ENCODE data around the gene TFB2M. TPM values are rescaled to one million over a fixed set of nuclear protein-coding genes. Genes with fewer than 3 reads are reported as not detected.
A peak's percentile ranks its signal among the peaks of the same experiment; 100 is the strongest.
"Not testable (repeated sequence)": the region's sequence is repeated elsewhere in the genome, so short reads cannot be mapped to it uniquely, and the experiment has no call there.

Gene TFB2M
- total RNA-seq, 1 donor from 2014 or later = 6.9 TPM

DNA sequence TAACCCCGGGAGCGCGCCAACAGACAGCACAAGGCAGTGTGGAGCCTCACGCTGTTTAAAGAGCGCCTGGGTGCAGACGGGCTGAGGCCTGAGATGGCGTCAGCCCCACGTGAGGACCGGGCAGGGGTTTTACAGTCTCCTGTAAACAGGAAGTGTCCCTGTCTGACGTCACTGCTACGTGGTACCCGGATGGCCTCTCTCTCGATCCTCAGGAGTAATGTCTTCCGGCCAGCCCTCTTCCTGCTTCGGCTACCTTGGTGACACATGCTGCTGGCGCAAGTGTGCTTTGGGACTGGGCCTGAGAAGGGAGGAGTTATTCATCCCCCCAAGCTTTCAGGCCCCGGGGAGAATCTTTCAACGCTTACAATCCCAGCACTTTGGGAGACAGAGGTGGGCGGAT lies 41.4 kb upstream of the TFB2M start:
- H3K9me3 ChIP-seq = no peaks in the 10 kb centered on the region
- no peaks in the 10 kb centered on the region for H3K27me3 ChIP-seq
- intact Hi-C loops (cut with DNase I) = no loop called here
- H3K36me3 ChIP-seq = no peaks in the 10 kb centered on the region
- no peak overlapping the region for H3K4me3 ChIP-seq
- peaks cover 28% of the 10 kb centered on the region for H3K4me1 ChIP-seq
- peak overlapping the region; percentile 26 for H3K27ac ChIP-seq
- TF ChIP-seq POLR2AphosphoS5 (IDR thresholded peaks at IDR 0.05; ENCODE audit: insufficient read depth in 1 of 2, low read depth in 1 of 2) (no peak), POLR2A (IDR thresholded peaks at IDR 0.05) (no peak)
- TF ChIP-seq, protein P1, sequence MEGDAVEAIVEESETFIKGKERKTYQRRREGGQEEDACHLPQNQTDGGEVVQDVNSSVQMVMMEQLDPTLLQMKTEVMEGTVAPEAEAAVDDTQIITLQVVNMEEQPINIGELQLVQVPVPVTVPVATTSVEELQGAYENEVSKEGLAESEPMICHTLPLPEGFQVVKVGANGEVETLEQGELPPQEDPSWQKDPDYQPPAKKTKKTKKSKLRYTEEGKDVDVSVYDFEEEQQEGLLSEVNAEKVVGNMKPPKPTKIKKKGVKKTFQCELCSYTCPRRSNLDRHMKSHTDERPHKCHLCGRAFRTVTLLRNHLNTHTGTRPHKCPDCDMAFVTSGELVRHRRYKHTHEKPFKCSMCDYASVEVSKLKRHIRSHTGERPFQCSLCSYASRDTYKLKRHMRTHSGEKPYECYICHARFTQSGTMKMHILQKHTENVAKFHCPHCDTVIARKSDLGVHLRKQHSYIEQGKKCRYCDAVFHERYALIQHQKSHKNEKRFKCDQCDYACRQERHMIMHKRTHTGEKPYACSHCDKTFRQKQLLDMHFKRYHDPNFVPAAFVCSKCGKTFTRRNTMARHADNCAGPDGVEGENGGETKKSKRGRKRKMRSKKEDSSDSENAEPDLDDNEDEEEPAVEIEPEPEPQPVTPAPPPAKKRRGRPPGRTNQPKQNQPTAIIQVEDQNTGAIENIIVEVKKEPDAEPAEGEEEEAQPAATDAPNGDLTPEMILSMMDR (IDR thresholded peaks at IDR 0.05) = no peak
- no peak for DNase-seq (ENCODE audit: extremely low spot score in 2 of 2)

DNA sequence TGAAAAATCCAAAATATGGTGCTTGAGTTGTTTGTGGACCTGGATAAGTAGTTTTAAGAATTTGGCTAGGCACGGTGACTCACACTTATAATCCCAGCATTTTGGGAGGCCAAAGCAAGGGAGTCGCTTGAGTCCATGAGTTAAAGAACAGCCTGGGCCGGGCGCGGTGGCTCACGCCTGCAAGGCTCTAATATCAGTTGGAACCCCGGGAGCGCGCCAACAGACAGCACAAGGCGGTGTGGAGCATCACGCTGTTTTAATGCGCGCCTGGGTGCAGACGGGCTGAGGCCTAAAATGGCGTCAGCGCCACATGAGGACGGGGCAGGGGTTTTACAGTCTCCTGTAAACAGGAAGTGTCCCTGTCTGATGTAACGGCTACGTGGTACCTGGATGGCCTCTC lies 39.2 kb upstream of the TFB2M start:
- H3K27ac ChIP-seq; H3K4me3 ChIP-seq; DNase-seq (ENCODE audit: extremely low spot score in 2 of 2); H3K9me3 ChIP-seq; H3K36me3 ChIP-seq; intact Hi-C loops (cut with DNase I); H3K27me3 ChIP-seq: not testable (repeated sequence)
- peaks cover 28% of the 10 kb centered on the region for H3K4me1 ChIP-seq

DNA sequence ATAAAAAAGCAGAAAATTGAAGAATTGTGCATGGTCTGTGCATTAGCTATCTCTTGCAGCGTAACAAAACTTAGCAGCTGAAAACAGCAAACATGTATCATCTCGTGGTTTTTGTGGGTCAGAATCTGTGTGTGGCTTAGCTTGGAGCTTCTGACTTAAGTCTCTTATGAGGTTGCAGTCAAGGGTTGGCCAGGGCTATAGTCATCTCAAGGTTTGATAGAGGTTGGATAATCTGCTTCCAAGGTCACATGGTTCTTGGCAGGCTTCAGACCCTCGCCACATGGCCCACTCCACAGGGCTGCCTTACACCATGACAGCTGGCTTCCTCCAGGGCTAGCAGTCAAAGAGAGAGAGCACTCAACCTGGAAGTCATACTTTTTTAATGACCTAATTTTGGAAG lies 36.1 kb upstream of the TFB2M start:
- TF ChIP-seq POLR2A (IDR thresholded peaks at IDR 0.05) = no peak
- TF ChIP-seq, protein P1 (IDR thresholded peaks at IDR 0.05) = no peak
- TF ChIP-seq POLR2AphosphoS5 (IDR thresholded peaks at IDR 0.05; ENCODE audit: insufficient read depth in 1 of 2, low read depth in 1 of 2) = no peak
- Histone ChIP-seq H3K36me3 (no peaks in the 10 kb centered on the region), H3K27me3 (no peaks in the 10 kb centered on the region), H3K4me3 (no peak overlapping the region), H3K4me1 (peaks cover 12% of the 10 kb centered on the region), H3K27ac (no peak overlapping the region), H3K9me3 (no peaks in the 10 kb centered on the region)
- DNase-seq (ENCODE audit: extremely low spot score in 2 of 2) = no peak
- intact Hi-C loops (cut with DNase I) = no loop called here

DNA sequence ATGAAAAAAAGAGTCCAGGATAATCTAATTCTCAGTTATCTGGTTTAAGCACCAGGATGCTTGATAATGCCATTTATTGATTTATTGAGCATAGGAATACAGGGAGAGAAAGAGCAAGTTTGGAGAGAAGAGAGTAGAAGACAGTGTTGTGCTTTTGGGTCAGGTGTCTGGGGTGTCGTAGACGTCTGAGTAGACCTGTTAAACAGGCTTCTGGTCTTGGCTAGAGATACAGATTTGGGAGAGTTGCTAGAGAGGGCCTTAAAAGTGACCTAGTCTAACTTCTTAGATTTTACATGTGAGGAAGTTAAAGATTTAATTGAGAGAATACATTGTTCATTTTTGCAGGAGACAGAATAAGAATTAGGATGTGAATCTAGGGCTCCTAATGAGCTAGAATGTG lies 34.5 kb upstream of the TFB2M start:
- no peak for DNase-seq (ENCODE audit: extremely low spot score in 2 of 2)
- peaks cover 24% of the 10 kb centered on the region for H3K4me1 ChIP-seq
- H3K36me3 ChIP-seq = no peaks in the 10 kb centered on the region
- intact Hi-C loops (cut with DNase I) = no loop called here
- no peak overlapping the region for H3K27ac ChIP-seq
- no peaks in the 10 kb centered on the region for H3K27me3 ChIP-seq
- TF ChIP-seq, protein P1 (IDR thresholded peaks at IDR 0.05) = no peak
- TF ChIP-seq POLR2A (IDR thresholded peaks at IDR 0.05) (no peak), POLR2AphosphoS5 (IDR thresholded peaks at IDR 0.05; ENCODE audit: insufficient read depth in 1 of 2, low read depth in 1 of 2) (no peak)
- H3K9me3 ChIP-seq = no peaks in the 10 kb centered on the region
- H3K4me3 ChIP-seq = no peak overlapping the region

DNA sequence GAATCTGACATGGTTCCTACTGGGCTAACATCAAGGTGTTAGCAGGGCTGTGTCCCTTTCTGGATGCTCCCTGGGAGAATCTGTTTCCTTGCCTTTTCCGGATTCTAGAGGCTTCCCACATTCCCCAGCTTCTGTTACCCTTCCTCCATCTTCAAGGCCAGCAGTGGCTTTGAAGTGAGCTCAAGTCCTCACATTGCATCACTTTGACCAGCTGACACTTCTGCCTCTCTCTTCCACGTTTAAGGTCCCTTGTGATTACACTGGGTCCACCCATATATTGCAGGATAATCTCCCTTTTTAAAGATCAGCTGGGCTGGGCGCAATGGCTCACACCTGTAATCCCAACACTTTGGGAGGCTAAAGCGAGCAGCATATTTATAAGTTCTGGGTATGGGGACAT lies 33.3 kb upstream of the TFB2M start:
- Histone ChIP-seq H3K27ac (no peak overlapping the region), H3K4me3 (no peak overlapping the region), H3K4me1 (peaks cover 30% of the 10 kb centered on the region), H3K27me3 (no peaks in the 10 kb centered on the region), H3K36me3 (no peaks in the 10 kb centered on the region), H3K9me3 (no peaks in the 10 kb centered on the region)
- DNase-seq (ENCODE audit: extremely low spot score in 2 of 2) = no peak
- TF ChIP-seq POLR2A (IDR thresholded peaks at IDR 0.05) = no peak
- TF ChIP-seq, protein P1 (IDR thresholded peaks at IDR 0.05) = no peak
- no peak for TF ChIP-seq POLR2AphosphoS5 (IDR thresholded peaks at IDR 0.05; ENCODE audit: insufficient read depth in 1 of 2, low read depth in 1 of 2)
- intact Hi-C loops (cut with DNase I) = no loop called here

DNA sequence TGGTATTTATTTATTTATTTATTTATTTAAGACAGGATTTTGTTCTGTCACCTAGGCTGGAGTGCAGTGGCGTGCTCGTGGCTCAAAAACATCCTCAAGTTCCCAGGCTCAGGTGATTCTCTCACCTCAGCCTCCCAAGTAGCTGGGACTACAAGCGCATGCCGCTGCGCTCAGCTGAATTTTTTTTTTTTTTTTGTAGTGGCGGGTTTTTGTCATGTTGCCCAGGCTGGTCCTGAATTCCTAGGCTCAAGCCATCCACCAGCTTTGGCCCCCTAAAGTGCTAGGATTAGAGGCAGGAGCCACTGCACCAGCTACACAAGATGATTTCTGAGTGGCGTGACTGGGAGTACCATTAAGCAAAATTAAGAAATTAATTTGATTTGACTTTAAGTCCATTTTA lies 31.9 kb upstream of the TFB2M start:
- Histone ChIP-seq H3K4me3 (no peak overlapping the region), H3K9me3 (no peaks in the 10 kb centered on the region), H3K27ac (no peak overlapping the region), H3K27me3 (no peaks in the 10 kb centered on the region), H3K4me1 (peaks cover 42% of the 10 kb centered on the region), H3K36me3 (no peaks in the 10 kb centered on the region)
- intact Hi-C loops (cut with DNase I) = no loop called here
- DNase-seq (ENCODE audit: extremely low spot score in 2 of 2) = no peak
- TF ChIP-seq, protein P1 (IDR thresholded peaks at IDR 0.05) = no peak
- TF ChIP-seq POLR2A (IDR thresholded peaks at IDR 0.05) = no peak
- TF ChIP-seq POLR2AphosphoS5 (IDR thresholded peaks at IDR 0.05; ENCODE audit: insufficient read depth in 1 of 2, low read depth in 1 of 2) = no peak
